Liver (tissue), 9 donors: Measurements from ENCODE around the gene BEND7. TPM values are rescaled to one million over a fixed set of nuclear protein-coding genes. Genes with fewer than 3 reads are reported as not detected.

Experiments
- DNase-seq: peaks from one replicate; pipeline ENCODE4 v3.0.0-alpha.2; 2017; ENCODE audit warnings: low spot score
- H3K27ac ChIP-seq, 2 donors: one replicate each; pipeline ENCODE4 v1.7.0; 2013; ENCODE audit warnings: inconsistent platforms in 2 of 2, low read length in 2 of 2, control low read depth in 1 of 2, low read depth in 1 of 2, mild to moderate bottlenecking in 1 of 2
- H3K27me3 ChIP-seq, 4 donors: one replicate each; pipeline versions ENCODE4 v1.6.1 to v1.7.0; 2013; ENCODE audit warnings: low read length in 3 of 4, inconsistent platforms in 1 of 4, mild to moderate bottlenecking in 1 of 4, moderate library complexity in 1 of 4; ENCODE audit not compliant: control insufficient read depth in 4 of 4, insufficient read depth in 4 of 4
- H3K36me3 ChIP-seq, 4 donors: one replicate each; pipeline versions ENCODE4 v1.6.1 to v1.7.0; 2013; ENCODE audit warnings: low read length in 3 of 4, mild to moderate bottlenecking in 3 of 4, low read depth in 1 of 4, moderate library complexity in 1 of 4; ENCODE audit not compliant: control insufficient read depth in 4 of 4, insufficient read depth in 3 of 4
- H3K4me1 ChIP-seq, 4 donors: one replicate each; pipeline versions ENCODE4 v1.6.1 to v1.7.0; 2013; ENCODE audit warnings: low read length in 3 of 4, mild to moderate bottlenecking in 3 of 4, moderate library complexity in 1 of 4; ENCODE audit not compliant: control insufficient read depth in 4 of 4, insufficient read depth in 4 of 4
- H3K4me3 ChIP-seq, 3 donors: one replicate each; pipeline versions ENCODE4 v1.6.1 to v1.7.0; 2013; ENCODE audit warnings: low read length in 3 of 3, control low read depth in 1 of 3, low read depth in 1 of 3, mild to moderate bottlenecking in 1 of 3
- H3K9ac ChIP-seq, 2 donors: one replicate each; pipeline ENCODE4 v1.7.0; 2013; ENCODE audit warnings: low read length in 2 of 2, mild to moderate bottlenecking in 2 of 2, moderate library complexity in 2 of 2, control low read depth in 1 of 2, low read depth in 1 of 2
- H3K9me3 ChIP-seq, 4 donors: one replicate each; pipeline versions ENCODE4 v1.6.1 to v1.7.0; 2013; ENCODE audit warnings: low read length in 3 of 4; ENCODE audit not compliant: control insufficient read depth in 4 of 4
- ATF3 ChIP-seq: IDR thresholded peaks from 2 replicates; pipeline ENCODE4 v1.6.1; 2016; ENCODE audit warnings: antibody characterized with exemption
- CTCF ChIP-seq: fragments of 150-350 bp; IDR thresholded peaks from 2 replicates; pipeline ENCODE4 v1.5.1; 2017; ENCODE audit warnings: improper control_type of control experiment, low read depth, low read length; ENCODE audit not compliant: missing input control
- EGR1 ChIP-seq, 2 donors: IDR thresholded peaks; 2 replicates each; pipeline ENCODE4 v1.6.1; 2016 to 2018; ENCODE audit warnings: antibody characterized with exemption in 2 of 2, low read depth in 2 of 2
- FOXA1 ChIP-seq: IDR thresholded peaks from 2 replicates; pipeline ENCODE4 v1.6.1; 2016; ENCODE audit warnings: antibody characterized with exemption
- FOXA2 ChIP-seq: IDR thresholded peaks from 2 replicates; pipeline ENCODE4 v1.6.1; 2016; ENCODE audit warnings: antibody characterized with exemption
- GABPA ChIP-seq, 2 donors: IDR thresholded peaks in 1 of 2; conservative IDR thresholded peaks in 1 of 2; 2 replicates each; pipeline ENCODE4 v1.6.1; 2016; ENCODE audit warnings: antibody characterized with exemption in 2 of 2, mild to moderate bottlenecking in 1 of 2, moderate library complexity in 1 of 2
- HNF4A ChIP-seq, 2 donors: conservative IDR thresholded peaks; 2 replicates each; pipeline ENCODE4 v1.6.1; 2016; ENCODE audit warnings: antibody characterized with exemption in 2 of 2, mild to moderate bottlenecking in 2 of 2
- HNF4G ChIP-seq: IDR thresholded peaks from 2 replicates; pipeline ENCODE4 v1.6.1; 2016; ENCODE audit warnings: antibody characterized with exemption
- JUND ChIP-seq, 2 donors: IDR thresholded peaks; 2 replicates each; pipeline ENCODE4 v1.6.1; 2016; ENCODE audit warnings: antibody characterized with exemption in 2 of 2
- MAX ChIP-seq: IDR thresholded peaks from 2 replicates; pipeline ENCODE4 v1.6.1; 2016; ENCODE audit warnings: antibody characterized with exemption
- NR2F2 ChIP-seq: IDR thresholded peaks from 2 replicates; pipeline ENCODE4 v1.6.1; 2016; ENCODE audit warnings: antibody characterized with exemption
- RAD21 ChIP-seq, 2 donors: IDR thresholded peaks; 2 replicates each; pipeline ENCODE4 v1.6.1; 2016; ENCODE audit warnings: antibody characterized with exemption in 2 of 2, mild to moderate bottlenecking in 2 of 2
- REST ChIP-seq: IDR thresholded peaks from 2 replicates; pipeline ENCODE4 v1.6.1; 2016; ENCODE audit warnings: antibody characterized with exemption, mild to moderate bottlenecking
- SP1 ChIP-seq: IDR thresholded peaks from 2 replicates; pipeline ENCODE4 v1.6.1; 2018; ENCODE audit warnings: antibody characterized with exemption, mild to moderate bottlenecking
- TAF1 ChIP-seq: conservative IDR thresholded peaks from 2 replicates; pipeline ENCODE4 v1.6.1; 2016; ENCODE audit warnings: antibody characterized with exemption, mild to moderate bottlenecking
- YY1 ChIP-seq: IDR thresholded peaks from 2 replicates; pipeline ENCODE4 v1.6.1; 2016; ENCODE audit warnings: antibody characterized with exemption, mild to moderate bottlenecking
- WGBS: extraction: QIAGEN DNeasy Blood & Tissue Kit; methylation state at CpG from one replicate; pipeline ENCODE4 v1.1.7; 2013; 5-methylcytosine and 5-hydroxymethylcytosine counted together
- polyA plus RNA-seq, 2 donors: library from polyadenylated mRNA; stranded (reverse) in 1 of 2; unstranded in 1 of 2; fragments of 200-250 nt in 1 of 2; fragments of >200 nt in 1 of 2; fragmentation: Nextera tagmentation in 1 of 2; extraction: Ambion mirVana in 1 of 2; gene quantifications; one replicate each; pipeline versions ENCODE4 v1.2.1 to v1.2.3, GENCODE V29; 2013 to 2015
- total RNA-seq, 2 donors: library from RNA; depleted of rRNA; stranded (reverse); fragments of >200 nt; gene quantifications; one replicate each; pipeline ENCODE4 v1.2.3, GENCODE V29; 2014
- donor health status: healthy.
- donor health status: healthy.
- donor health status: healthy.
- donor health status: healthy.
- donor health status: healthy.

The BEND7 gene
- total and polyA plus RNA-seq, 4 donors = 4.1 to 10.1 (median 5.5) TPM

GRCh38 chr10:13399752-13400151 is 129.1 kb downstream of the BEND7 start:
- Histone ChIP-seq H3K9ac (no peak overlapping the region), H3K27me3 (no peaks in the 10 kb centered on the region), H3K4me1 (no peaks in the 10 kb centered on the region), H3K4me3 (no peak overlapping the region), H3K27ac (no peak overlapping the region), H3K36me3 (no peaks in the 10 kb centered on the region), H3K9me3 (no peaks in the 10 kb centered on the region)
- DNase-seq = no peak
- 90% methylated on average over 2 of the region's 2 CpGs for WGBS
- TF ChIP-seq ATF3 (no peak), YY1 (no peak), HNF4A (conservative IDR thresholded peaks at IDR 0.05) (no peak), JUND (IDR thresholded peaks at IDR 0.05) (no peak), FOXA2 (no peak), RAD21 (IDR thresholded peaks at IDR 0.05) (no peak), HNF4G (no peak), FOXA1 (no peak), SP1 (no peak)

GRCh38 chr10:13399236-13399635 is 129.6 kb downstream of the BEND7 start:
- DNase-seq = no peak
- WGBS = 85% methylated on average over 8 of the region's 8 CpGs
- Histone ChIP-seq H3K36me3 (no peaks in the 10 kb centered on the region), H3K27ac (no peak overlapping the region), H3K9ac (no peak overlapping the region), H3K9me3 (no peaks in the 10 kb centered on the region), H3K4me3 (no peak overlapping the region), H3K4me1 (no peaks in the 10 kb centered on the region), H3K27me3 (no peaks in the 10 kb centered on the region)
- TF ChIP-seq HNF4G (no peak), SP1 (no peak), FOXA2 (no peak)

GRCh38 chr10:13397052-13397451 is 131.8 kb downstream of the BEND7 start:
- Histone ChIP-seq H3K4me1 (no peaks in the 10 kb centered on the region), H3K27me3 (no peaks in the 10 kb centered on the region), H3K27ac (no peak overlapping the region), H3K36me3 (no peaks in the 10 kb centered on the region), H3K9me3 (no peaks in the 10 kb centered on the region), H3K4me3 (no peak overlapping the region), H3K9ac (no peak overlapping the region)
- DNase-seq = no peak
- TF ChIP-seq REST (no peak), RAD21 (IDR thresholded peaks at IDR 0.05) (no peak), GABPA (IDR thresholded peaks at IDR 0.05 in 1 of 2, conservative IDR thresholded peaks at IDR 0.05 in 1 of 2) (no peak), HNF4A (conservative IDR thresholded peaks at IDR 0.05) (no peak), MAX (no peak), CTCF (no peak), TAF1 (no peak), FOXA2 (no peak), NR2F2 (no peak), EGR1 (IDR thresholded peaks at IDR 0.05; ENCODE audit: low read depth in 2 of 2) (no peak), JUND (IDR thresholded peaks at IDR 0.05) (no peak), SP1 (no peak), ATF3 (no peak), YY1 (no peak), HNF4G (no peak)
- 98% methylated on average over 3 of the region's 3 CpGs for WGBS
